Esophagus muscularis mucosa (tissue), 4 donors: ENCODE results near the gene DDX5. TPM values are rescaled to one million over a fixed set of nuclear protein-coding genes. Genes with fewer than 3 reads are reported as not detected.
A peak's percentile ranks its signal among the peaks of the same experiment; 100 is the strongest.

Experiments used
- DNase-seq: peaks from one replicate; pipeline ENCODE4 v3.0.0-alpha.2; 2017; ENCODE audit errors: extremely low spot score
- H3K27ac ChIP-seq, 4 donors: fragments of 200-600 bp; sonication (generic); replicated peaks in 1 of 4; 1 replicate in 3 of 4; 2 replicates in 1 of 4; pipeline ENCODE4 v1.5.1; 2016 to 2019; ENCODE audit warnings: mild to moderate bottlenecking in 1 of 4
- H3K27me3 ChIP-seq, 4 donors: fragments of 200-600 bp; sonication (generic); one replicate each; pipeline versions ENCODE4 v1.5.1 to v1.6.0; 2016 to 2019
- H3K36me3 ChIP-seq, 4 donors: fragments of 200-600 bp; sonication (generic); one replicate each; pipeline ENCODE4 v1.5.1; 2016 to 2019
- H3K4me1 ChIP-seq, 4 donors: fragments of 200-600 bp; sonication (generic); one replicate each; pipeline ENCODE4 v1.5.1; 2016 to 2019
- H3K4me3 ChIP-seq, 4 donors: fragments of 200-600 bp; sonication (generic); 1 replicate in 2 of 4; 2 replicates in 2 of 4; pipeline ENCODE4 v1.5.1; 2016 to 2019; ENCODE audit warnings: mild to moderate bottlenecking in 4 of 4, moderate library complexity in 1 of 4
- H3K9me3 ChIP-seq, 4 donors: fragments of 200-600 bp; sonication (generic); 1 replicate in 3 of 4; 2 replicates in 1 of 4; pipeline ENCODE4 v1.5.1; 2016 to 2019
- CTCF ChIP-seq, 3 experiments: fragments of 200-600 bp in 2 of 3; fragments of 450-650 bp in 1 of 3; sonication (generic) in 2 of 3; IDR thresholded peaks; one replicate each; pipeline ENCODE4 v1.5.1; 2017 to 2019; ENCODE audit warnings: antibody characterized with exemption in 3 of 3, mild to moderate bottlenecking in 2 of 3, moderate library complexity in 1 of 3
- EP300 ChIP-seq: sonication (generic); formaldehyde crosslinking; IDR thresholded peaks from one replicate; pipeline ENCODE4 v1.6.1; 2017; ENCODE audit warnings: antibody characterized with exemption
- POLR2A ChIP-seq: fragments of 450-650 bp; IDR thresholded peaks from one replicate; pipeline ENCODE4 v1.6.1; 2017; ENCODE audit warnings: antibody characterized with exemption, moderate library complexity, mild to moderate bottlenecking, low read depth
- POLR2AphosphoS5 ChIP-seq, 2 donors: sonication (generic); formaldehyde crosslinking; IDR thresholded peaks; one replicate each; pipeline ENCODE4 v1.6.1; 2017; ENCODE audit warnings: antibody characterized with exemption in 2 of 2
- WGBS: methylation state at CpG from one replicate; pipeline ENCODE4 v1.1.5; 2018; 5-methylcytosine and 5-hydroxymethylcytosine counted together
- intact Hi-C: fragments of 100-400 bp; cut with DNase I; formaldehyde crosslinking; loops from one replicate; pipeline ENCODE4 v1.15.1; 2023
- total RNA-seq, 4 donors: library from RNA; depleted of rRNA; stranded (reverse); fragments of >200 nt; gene quantifications; one replicate each; pipeline versions ENCODE4 v1.1.0 to v1.2.1, GENCODE V29; 2016

Gene DDX5
- total RNA-seq, 4 donors from 2014 or later = 422 to 728 (median 528) TPM

- no peaks in the 10 kb centered on the region for H3K27me3 ChIP-seq
- no peak for DNase-seq
- H3K4me1 ChIP-seq = peaks cover 0 to 5% (median 0%) of the 10 kb centered on the region in 4 donors
- no peaks in the 10 kb centered on the region for H3K9me3 ChIP-seq
- no peak for TF ChIP-seq CTCF (IDR thresholded peaks at IDR 0.05)
- no peak for TF ChIP-seq EP300
- no peak for TF ChIP-seq POLR2AphosphoS5 (IDR thresholded peaks at IDR 0.05)
- H3K4me3 ChIP-seq = no peak overlapping the region
- 75% methylated on average over 3 of the region's 8 CpGs for WGBS
- no peaks in the 10 kb centered on the region for H3K36me3 ChIP-seq
- intact Hi-C loops = no loop called here
- no peak overlapping the region for H3K27ac ChIP-seq
Observed at GRCh38 chr17:64458756-64459155, 47.3 kb downstream of the DDX5 start.

GRCh38 chr17:64457156-64457555 lies 48.9 kb downstream of the DDX5 start:
- intact Hi-C loops = no loop called here

GRCh38 chr17:64455993-64456885 lies 49.9 kb downstream of the DDX5 start:
- no peaks in the 10 kb centered on the region for H3K36me3 ChIP-seq
- DNase-seq = no peak

More at GRCh38 chr17:64457156-64457555, 48.9 kb downstream of the DDX5 start:
- Histone ChIP-seq H3K27ac (no peak overlapping the region), H3K36me3 (no peaks in the 10 kb centered on the region), H3K9me3 (no peaks in the 10 kb centered on the region), H3K27me3 (no peaks in the 10 kb centered on the region), H3K4me1 (peaks cover 0 to 5% (median 0%) of the 10 kb centered on the region in 4 donors), H3K4me3 (no peak overlapping the region)
- DNase-seq = no peak
- WGBS = 72% methylated on average over 7 of the region's 7 CpGs
- TF ChIP-seq POLR2AphosphoS5 (IDR thresholded peaks at IDR 0.05) = no peak
- no peak for TF ChIP-seq EP300
- TF ChIP-seq CTCF (IDR thresholded peaks at IDR 0.05) = no peak
- no peak for TF ChIP-seq POLR2A

GRCh38 chr17:64449545-64449944 lies 56.5 kb downstream of the DDX5 start:
- intact Hi-C loops = no loop called here
- TF ChIP-seq CTCF (IDR thresholded peaks at IDR 0.05) = no peak
- no peak for TF ChIP-seq POLR2AphosphoS5 (IDR thresholded peaks at IDR 0.05)
- TF ChIP-seq POLR2A = no peak
- no peak for TF ChIP-seq EP300
- peaks cover 0 to 8% (median 0%) of the 10 kb centered on the region in 4 donors for H3K4me1 ChIP-seq
- DNase-seq = no peak
- H3K27ac ChIP-seq = peak overlapping the region in 3 of 4 donors; percentile 25 to 57 (median 48)
- peak overlapping the region in 3 of 4 donors; percentile 4 to 25 (median 5) for H3K4me3 ChIP-seq
- H3K36me3 ChIP-seq = no peaks in the 10 kb centered on the region
- 68% methylated on average over 3 of the region's 3 CpGs for WGBS
- H3K9me3 ChIP-seq = no peaks in the 10 kb centered on the region
- no peaks in the 10 kb centered on the region for H3K27me3 ChIP-seq

More at GRCh38 chr17:64455993-64456885, 49.9 kb downstream of the DDX5 start:
- TF ChIP-seq CTCF (IDR thresholded peaks at IDR 0.05) = no peak
- TF ChIP-seq EP300 = no peak
- TF ChIP-seq POLR2A = no peak
- TF ChIP-seq POLR2AphosphoS5 (IDR thresholded peaks at IDR 0.05) = no peak
- 82% methylated on average over 8 of the region's 8 CpGs for WGBS
- H3K9me3 ChIP-seq = no peaks in the 10 kb centered on the region
- intact Hi-C loops = no loop called here
- H3K4me1 ChIP-seq = peaks cover 0 to 5% (median 0%) of the 10 kb centered on the region in 4 donors
- H3K27me3 ChIP-seq = no peaks in the 10 kb centered on the region
- H3K27ac ChIP-seq = no peak overlapping the region
- H3K4me3 ChIP-seq = no peak overlapping the region
